ENCODE measurements around the gene GALNT7. TPM values are rescaled to one million over a fixed set of nuclear protein-coding genes. Genes with fewer than 3 reads are reported as not detected.
A peak's percentile ranks its signal among the peaks of the same experiment; 100 is the strongest.

GALNT7 gene
- total RNA-seq, 4 donors from 2014 or later, result 31.4 to 124 (median 105) TPM

- Histone ChIP-seq H3K9me3 (no peaks in the 10 kb centered on the region), H3K4me1 (peaks cover 0 to 39% (median 10%) of the 10 kb centered on the region in 4 donors), H3K27me3 (no peaks in the 10 kb centered on the region), H3K4me3 (no peak overlapping the region), H3K36me3 (no peaks in the 10 kb centered on the region), H3K27ac (no peak overlapping the region)
- in situ Hi-C loops (cut with MboI; ENCODE audit: low pct_ligation_motif_present in 1 of 4, low pct_unique_long_range_greater_than_20kb in 1 of 4, low sequenced_read_pairs in 3 of 4) (loop anchor here in 1 of 4 donors (10.0 kb wide), 1 partner anchor 70 kb away; the partner anchor contains the start of gene GALNT7), intact Hi-C loops (cut with DNase I; ENCODE audit: low total_unique reads) (no loop called here)
- no peak for DNase-seq
- TF ChIP-seq POLR2AphosphoS5 (IDR thresholded peaks at IDR 0.05) (no peak), EP300 (IDR thresholded peaks at IDR 0.05; ENCODE audit: low read depth) (no peak), CTCF (IDR thresholded peaks at IDR 0.05) (no peak), POLR2A (IDR thresholded peaks at IDR 0.05) (no peak)
- WGBS, 2 donors (ENCODE audit: low coverage in 1 of 2), result 84 to 92% methylated on average over 2 to 3 of the region's 3 CpGs
Measured at GRCh38 chr4:173235050-173235449, 66.4 kb downstream of the GALNT7 start.

GRCh38 chr4:173236301-173236700, 67.7 kb downstream of the GALNT7 start:
- no peaks in the 10 kb centered on the region for H3K36me3 ChIP-seq
- intact Hi-C loops (cut with DNase I; ENCODE audit: low total_unique reads) (no loop called here), in situ Hi-C loops (cut with MboI; ENCODE audit: low pct_ligation_motif_present in 1 of 4, low pct_unique_long_range_greater_than_20kb in 1 of 4, low sequenced_read_pairs in 3 of 4) (loop anchor here in 1 of 4 donors (10.0 kb wide), 1 partner anchor 72 kb away; the partner anchor contains the start of gene GALNT7)
- no peak for DNase-seq
- H3K9me3 ChIP-seq, result no peaks in the 10 kb centered on the region
- TF ChIP-seq POLR2A (IDR thresholded peaks at IDR 0.05), result no peak
- no peak for TF ChIP-seq POLR2AphosphoS5 (IDR thresholded peaks at IDR 0.05)
- no peak for TF ChIP-seq CTCF (IDR thresholded peaks at IDR 0.05)
- no peak for TF ChIP-seq EP300 (IDR thresholded peaks at IDR 0.05; ENCODE audit: low read depth)
- WGBS, 2 donors (ENCODE audit: low coverage in 1 of 2), result 53 to 63% methylated on average over 3 of the region's 3 CpGs
- peaks cover 0 to 39% (median 10%) of the 10 kb centered on the region in 4 donors for H3K4me1 ChIP-seq
- no peak overlapping the region for H3K4me3 ChIP-seq
- H3K27ac ChIP-seq, result no peak overlapping the region
- H3K27me3 ChIP-seq, result no peaks in the 10 kb centered on the region

GRCh38 chr4:173237152-173237551, 68.5 kb downstream of the GALNT7 start:
- H3K36me3 ChIP-seq, result no peaks in the 10 kb centered on the region
- peaks cover 0 to 36% (median 10%) of the 10 kb centered on the region in 4 donors for H3K4me1 ChIP-seq
- intact Hi-C loops (cut with DNase I; ENCODE audit: low total_unique reads), result no loop called here
- no peaks in the 10 kb centered on the region for H3K27me3 ChIP-seq
- DNase-seq, result no peak
- H3K27ac ChIP-seq, result peak overlapping the region in 1 of 4 donors; percentile 20
- H3K9me3 ChIP-seq, result no peaks in the 10 kb centered on the region
- H3K4me3 ChIP-seq, result no peak overlapping the region
- TF ChIP-seq EP300 (IDR thresholded peaks at IDR 0.05; ENCODE audit: low read depth) (no peak), CTCF (IDR thresholded peaks at IDR 0.05) (peak in 2 of 5 experiments; percentile 13 to 33)
- WGBS, 2 donors (ENCODE audit: low coverage in 1 of 2), result 28 to 33% methylated on average over 2 of the region's 2 CpGs
- in situ Hi-C loops (cut with MboI; ENCODE audit: low pct_ligation_motif_present in 1 of 4, low pct_unique_long_range_greater_than_20kb in 1 of 4, low sequenced_read_pairs in 3 of 4), result loop anchor here in 1 of 4 donors (10.0 kb wide), 1 partner anchor 72 kb away; the partner anchor contains the start of gene GALNT7

GRCh38 chr4:173237762-173238161, 69.2 kb downstream of the GALNT7 start:
- intact Hi-C loops (cut with DNase I; ENCODE audit: low total_unique reads) (no loop called here), in situ Hi-C loops (cut with MboI; ENCODE audit: low pct_ligation_motif_present in 1 of 4, low pct_unique_long_range_greater_than_20kb in 1 of 4, low sequenced_read_pairs in 3 of 4) (loop anchor here in 1 of 4 donors (10.0 kb wide), 1 partner anchor 73 kb away; the partner anchor contains the start of gene GALNT7)

More at GRCh38 chr4:173237762-173238161, 69.2 kb downstream of the GALNT7 start:
- Histone ChIP-seq H3K4me1 (peaks cover 0 to 36% (median 10%) of the 10 kb centered on the region in 4 donors), H3K36me3 (no peaks in the 10 kb centered on the region), H3K4me3 (no peak overlapping the region), H3K9me3 (no peaks in the 10 kb centered on the region), H3K27ac (no peak overlapping the region), H3K27me3 (no peaks in the 10 kb centered on the region)
- WGBS, 2 donors (ENCODE audit: low coverage in 1 of 2), result 70 to 84% methylated on average over 2 of the region's 2 CpGs
- TF ChIP-seq POLR2AphosphoS5 (IDR thresholded peaks at IDR 0.05) (no peak), CTCF (IDR thresholded peaks at IDR 0.05) (no peak), POLR2A (IDR thresholded peaks at IDR 0.05) (no peak), EP300 (IDR thresholded peaks at IDR 0.05; ENCODE audit: low read depth) (no peak)
- DNase-seq, result no peak
